Amniotic epithelial cell (primary cell): Measurements from ENCODE around the gene CCNA2.
A peak's percentile ranks its signal among the peaks of the same experiment; 100 is the strongest.

ENCODE experiments used
- DNase-seq: peaks from one replicate; pipeline ENCODE4 v3.0.0-alpha.2; 2010; ENCODE audit warnings: low read depth

The CCNA2 gene

GRCh38 chr4:121823505-121824170, at the start of gene CCNA2:
Gene CCNA2 (minus strand): TSS chr4:121823883. CDS start chr4:121823628, 255 bp downstream.
- DNase-seq, result peak; percentile 94

- peak; percentile 94 for DNase-seq
These were observed 46.4 kb upstream of the CCNA2 start, which contains the start of gene BBS7 for GRCh38 chr4:121869841-121870822. Gene BBS7 (minus strand): TSS chr4:121870474. CDS start chr4:121870313, 161 bp downstream.

GRCh38 chr4:121863799-121864198, 40.1 kb upstream of the CCNA2 start:
- no peak for DNase-seq

- DNase-seq, result no peak
These were observed 37.7 kb upstream of the CCNA2 start for GRCh38 chr4:121861426-121861825.

DNA sequence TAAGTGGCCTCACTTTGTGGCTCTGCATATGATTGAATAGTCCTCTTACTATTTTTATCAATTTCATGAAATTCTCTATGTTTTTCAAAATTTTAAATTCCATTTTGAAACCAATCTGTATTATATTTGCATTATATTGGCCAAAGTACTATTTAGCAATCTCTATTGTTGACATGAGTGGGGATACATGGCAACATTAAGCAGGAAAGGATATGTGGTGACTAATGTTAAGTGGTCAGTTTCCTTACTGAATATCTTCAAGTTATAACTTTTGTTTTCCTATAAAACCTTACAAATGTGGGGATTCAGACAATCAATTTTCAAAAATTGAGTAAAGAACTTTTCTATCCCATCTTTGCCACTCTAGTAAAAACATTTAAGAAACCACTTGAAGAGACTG, 36.4 kb upstream of the CCNA2 start:
- DNase-seq, result peak; percentile 15

GRCh38 chr4:121851354-121851753, 27.7 kb upstream of the CCNA2 start:
- DNase-seq, result no peak

- DNase-seq, result no peak
These were observed 23.0 kb upstream of the CCNA2 start for GRCh38 chr4:121846662-121847061.

GRCh38 chr4:121842862-121843261, 19.2 kb upstream of the CCNA2 start:
- no peak for DNase-seq

GRCh38 chr4:121838136-121838535, 14.5 kb upstream of the CCNA2 start:
- no peak for DNase-seq

GRCh38 chr4:121829511-121829910, 5.8 kb upstream of the CCNA2 start:
- DNase-seq, result no peak

DNA sequence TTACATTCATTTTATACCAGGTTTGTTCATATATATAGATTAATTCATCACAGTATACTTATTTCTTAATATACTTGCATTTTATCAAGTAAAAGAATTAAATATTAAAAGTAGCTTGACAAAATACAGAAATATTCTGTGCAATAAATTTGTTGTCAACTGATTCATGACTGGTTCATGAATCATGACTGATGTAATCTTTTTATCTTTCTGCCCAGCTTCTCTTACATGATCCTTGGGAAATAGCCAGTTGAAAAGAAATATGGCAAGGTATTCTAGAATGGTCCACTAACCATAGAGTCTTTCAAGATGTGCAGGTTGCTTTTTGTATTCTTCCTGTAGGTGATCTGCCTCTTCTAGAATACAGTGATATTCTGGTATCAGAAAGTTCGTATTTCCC, 4.2 kb upstream of the CCNA2 start:
- DNase-seq, result peak; percentile 68

DNA sequence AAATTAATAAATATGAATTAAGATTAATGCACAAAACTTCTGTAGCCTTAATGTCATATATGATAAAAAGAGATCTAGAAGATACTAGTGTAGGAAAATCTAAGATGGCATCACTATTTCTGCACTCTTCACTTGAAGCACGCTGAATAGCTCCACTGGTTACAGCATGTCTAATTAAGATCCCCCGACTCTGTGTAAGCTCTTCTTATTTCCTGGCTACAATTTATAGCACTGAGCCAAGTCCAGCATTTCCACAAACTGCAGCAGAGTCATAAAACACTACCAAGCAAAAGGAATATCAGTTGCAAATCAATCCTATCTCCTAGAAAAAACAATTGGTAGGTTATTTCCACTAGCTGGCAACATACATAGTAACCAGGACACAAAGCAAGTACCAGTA, 1.3 kb upstream of the CCNA2 start:
- no peak for DNase-seq

DNA sequence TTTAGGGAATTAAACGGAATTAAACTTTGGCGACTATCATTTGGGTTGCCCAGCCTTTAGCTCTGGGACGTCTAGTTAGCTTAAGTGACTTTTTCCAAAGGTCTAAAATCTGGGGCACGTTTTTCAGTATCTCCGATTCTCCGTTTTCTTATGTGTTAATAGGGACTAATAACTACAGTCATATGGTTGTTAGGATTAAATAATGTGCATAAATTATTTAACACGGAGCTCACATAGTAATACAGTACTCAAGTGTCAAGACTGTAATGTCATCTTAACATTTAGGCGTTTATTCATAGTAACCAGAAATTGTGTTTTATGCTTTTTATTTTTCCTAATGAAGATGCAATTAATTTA, 466 bp upstream of the CCNA2 start:
- DNase-seq, result no peak

GRCh38 chr4:121822796-121823504, 733 bp downstream of the CCNA2 start:
- peak; percentile 25 for DNase-seq

DNA sequence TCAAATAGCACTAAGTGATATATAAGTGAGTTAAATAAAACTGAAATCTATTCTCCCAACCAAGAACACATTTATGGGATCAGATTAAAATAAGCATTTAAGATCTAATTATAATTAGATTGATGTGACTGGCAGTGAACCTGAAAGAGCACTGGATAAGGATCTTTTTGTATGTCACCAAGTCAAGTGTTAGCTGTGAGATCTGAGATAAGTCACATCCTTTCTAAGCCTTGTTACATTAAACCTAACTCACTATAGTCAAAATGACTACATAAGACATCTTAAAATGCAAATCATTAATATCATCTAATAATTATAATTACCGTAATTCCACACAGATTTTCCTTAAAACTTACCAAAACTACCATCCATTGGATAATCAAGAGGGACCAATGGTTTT, 1.6 kb downstream of the CCNA2 start:
- no peak for DNase-seq

DNA sequence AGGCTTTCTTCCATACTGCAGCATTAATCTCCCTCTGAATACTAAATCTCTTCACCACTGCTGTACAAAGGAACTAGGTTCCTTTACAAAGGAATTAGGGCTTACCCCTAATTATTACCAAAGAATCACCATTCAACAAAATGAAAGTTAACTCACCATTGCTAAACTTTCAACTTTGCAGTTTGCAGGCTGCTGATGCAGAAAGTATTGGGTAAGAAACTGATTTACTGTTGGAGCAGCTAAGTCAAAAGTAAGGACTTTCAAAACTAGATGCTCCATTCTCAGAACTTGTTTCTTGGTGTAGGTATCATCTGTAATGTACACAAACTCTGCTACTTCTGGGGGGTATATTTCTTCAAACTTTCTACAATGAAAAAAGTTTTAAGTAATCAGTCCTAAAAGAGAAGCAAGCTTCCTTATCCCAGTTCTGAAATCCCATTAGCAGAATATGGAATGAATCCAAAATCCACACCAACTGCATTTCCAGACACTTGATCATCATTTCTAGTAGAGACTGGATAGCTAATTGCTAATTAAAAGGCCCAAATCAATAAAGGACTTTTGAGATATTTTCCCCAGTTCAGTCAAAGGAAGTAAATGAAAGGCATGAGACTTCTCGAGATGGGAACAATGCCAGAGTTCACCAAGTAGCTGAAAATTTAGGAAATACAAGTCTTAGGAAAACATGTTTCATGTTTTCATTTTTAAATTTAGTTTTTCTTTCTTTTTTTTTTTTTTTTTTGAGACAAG, 4.3 kb downstream of the CCNA2 start:
- peak; percentile 57 for DNase-seq

DNA sequence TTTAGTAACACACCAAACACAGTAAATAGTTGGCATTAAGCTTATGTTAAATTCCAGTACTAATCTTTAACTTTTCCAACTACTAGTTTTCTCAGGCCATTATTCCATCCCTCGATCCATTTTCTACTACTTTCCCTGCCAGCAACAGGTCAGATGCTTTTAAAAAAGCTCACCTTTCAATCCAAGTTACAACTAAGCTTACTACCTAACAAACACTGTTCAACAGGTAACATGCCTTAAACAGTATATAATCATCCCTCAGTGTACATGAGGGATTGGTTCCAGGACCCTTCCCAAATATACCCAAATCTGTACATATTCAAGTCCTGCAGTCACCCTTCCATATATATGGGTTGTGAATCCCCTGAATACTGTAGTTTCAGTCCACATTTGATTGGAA, 5.5 kb downstream of the CCNA2 start:
- no peak for DNase-seq

DNA sequence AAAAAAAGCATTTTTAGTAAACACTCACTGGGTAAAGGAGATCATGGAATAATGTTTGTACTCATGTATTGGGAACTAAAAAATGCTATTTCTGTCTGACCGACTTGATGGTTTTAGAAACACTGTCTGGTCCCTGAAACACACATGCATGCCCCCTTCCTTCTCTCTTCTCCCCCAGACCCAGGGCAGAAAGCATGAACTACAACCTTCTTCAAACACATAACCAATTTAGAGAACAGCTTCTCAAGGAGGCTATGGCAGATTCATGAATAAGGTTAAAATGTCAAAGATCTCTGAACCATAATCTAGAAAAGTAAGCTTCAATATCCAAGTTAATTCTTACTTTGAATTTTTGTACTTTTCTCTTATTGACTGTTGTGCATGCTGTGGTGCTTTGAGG, 6.0 kb downstream of the CCNA2 start:
- DNase-seq, result no peak

DNA sequence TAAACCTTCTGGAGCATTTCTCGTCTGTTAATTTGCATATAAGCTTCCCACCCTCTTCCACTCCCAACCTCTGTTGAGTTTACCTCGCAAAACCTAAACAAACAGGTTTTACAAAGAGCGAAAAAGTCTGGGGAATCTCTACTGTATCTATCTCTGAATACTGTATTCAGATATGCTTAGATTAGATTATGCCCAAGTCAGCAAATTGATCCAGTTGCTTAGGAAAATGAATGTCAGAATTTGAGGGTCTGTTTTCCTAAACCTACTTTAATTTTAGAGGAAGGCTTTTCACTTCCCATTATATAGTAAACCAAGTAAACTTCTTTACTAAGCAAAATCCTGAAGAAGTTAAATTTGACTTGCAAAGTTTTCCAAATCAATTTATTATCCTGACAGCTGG, 6.7 kb downstream of the CCNA2 start:
- DNase-seq, result no peak

DNA sequence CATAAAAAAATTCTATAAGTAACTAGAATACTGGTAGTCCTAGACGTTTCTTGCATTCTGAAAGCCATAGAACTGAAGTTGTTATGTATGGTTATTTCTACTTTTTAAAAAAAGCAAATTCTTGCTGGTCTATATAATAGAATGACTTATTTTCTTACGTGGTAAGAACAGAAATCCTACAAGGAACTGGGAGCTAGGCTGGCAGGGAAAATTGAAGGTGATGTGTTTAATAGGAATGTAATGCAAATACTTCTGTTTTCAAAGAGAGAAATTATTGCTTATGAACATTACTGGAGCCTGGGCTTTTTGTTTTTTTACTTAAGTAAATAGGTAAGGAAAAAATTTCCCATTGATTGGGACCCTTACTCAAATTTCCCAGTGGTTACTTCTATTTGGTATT, 8.9 kb downstream of the CCNA2 start:
- no peak for DNase-seq

DNA sequence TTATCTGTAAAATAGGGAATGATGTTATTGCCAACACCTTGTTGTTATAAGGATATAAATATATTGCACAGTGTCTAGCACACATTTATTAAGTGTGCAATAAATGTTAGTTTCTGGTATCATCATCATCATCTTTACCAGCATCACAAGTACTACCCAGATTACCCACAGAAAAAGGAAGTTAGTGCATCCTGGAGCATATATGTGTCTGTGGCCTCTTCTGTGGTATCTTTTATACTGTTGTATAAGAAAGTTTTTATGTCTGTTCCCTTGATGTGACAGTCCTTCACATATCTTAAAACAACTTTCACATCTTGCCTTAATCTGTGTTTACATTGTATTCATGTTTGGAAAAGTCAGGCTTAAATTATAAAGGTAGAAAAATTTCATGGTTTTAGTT, 12.6 kb downstream of the CCNA2 start:
- DNase-seq, result no peak

DNA sequence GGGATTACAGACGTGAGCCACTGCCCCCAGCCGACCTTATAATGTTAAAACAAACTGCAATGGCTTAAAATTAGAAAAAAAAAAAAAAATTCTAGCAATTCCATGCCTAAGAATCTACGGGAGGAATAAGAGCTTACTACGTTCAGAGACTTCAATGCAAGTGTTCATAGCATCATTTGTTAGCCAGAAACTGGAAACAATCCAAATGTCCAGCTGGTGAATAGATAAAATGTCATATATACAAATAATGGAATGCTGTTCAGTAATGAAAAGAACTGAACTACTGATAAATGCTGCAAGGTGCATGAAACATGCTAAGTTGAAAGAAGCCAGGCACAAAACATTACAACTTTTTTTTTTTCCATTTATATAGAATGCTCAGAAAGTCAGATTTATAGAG, 17.3 kb downstream of the CCNA2 start:
- no peak for DNase-seq
